DMS114 treated with DMSO at 0.1 percent for 48 hours (cell line): ENCODE measurements around the gene NUAK2.
"Not testable (repeated sequence)": the region's sequence is repeated elsewhere in the genome, so short reads cannot be mapped to it uniquely, and the experiment has no call there.

ENCODE experiments used
- DNase-seq: peaks from one replicate; lab custom pipeline; 2025; ENCODE audit not compliant: unreplicated experiment; lab: John Stamatoyannopoulos, UW

The NUAK2 gene

GRCh38 chr1:205298191-205298994 lies 23.2 kb downstream of the NUAK2 start:
- no peak for DNase-seq

- not testable (repeated sequence) for DNase-seq
Observed at GRCh38 chr1:205297546-205298177, 23.9 kb downstream of the NUAK2 start.

- DNase-seq: no peak
Observed at GRCh38 chr1:205296154-205296553, 25.4 kb downstream of the NUAK2 start.

- no peak for DNase-seq
Observed at GRCh38 chr1:205294934-205295333, 26.6 kb downstream of the NUAK2 start.

GRCh38 chr1:205294175-205294917 lies 27.2 kb downstream of the NUAK2 start:
- no peak for DNase-seq

GRCh38 chr1:205293350-205294074 lies 28.0 kb downstream of the NUAK2 start:
- DNase-seq: no peak

GRCh38 chr1:205291596-205291995 lies 29.9 kb downstream of the NUAK2 start:
- no peak for DNase-seq

- DNase-seq: no peak
Observed at GRCh38 chr1:205287767-205288559, 33.6 kb downstream of the NUAK2 start.

- no peak for DNase-seq
Observed at GRCh38 chr1:205287076-205287475, 34.5 kb downstream of the NUAK2 start.

GRCh38 chr1:205286335-205286950 lies 35.1 kb downstream of the NUAK2 start:
- no peak for DNase-seq

- DNase-seq: no peak
Observed at GRCh38 chr1:205285381-205286101, 36.0 kb downstream of the NUAK2 start.

GRCh38 chr1:205284420-205285144 lies 37.0 kb downstream of the NUAK2 start:
- no peak for DNase-seq

GRCh38 chr1:205283270-205284147 lies 38.0 kb downstream of the NUAK2 start:
- no peak for DNase-seq

GRCh38 chr1:205280666-205281395 lies 40.7 kb downstream of the NUAK2 start:
- not testable (repeated sequence) for DNase-seq

GRCh38 chr1:205279986-205280385 lies 41.6 kb downstream of the NUAK2 start:
- DNase-seq: no peak

GRCh38 chr1:205276689-205277065 lies 44.9 kb downstream of the NUAK2 start:
- no peak for DNase-seq
